ENCODE measurements around the gene HPGD.

- TF ChIP-seq, protein P1, sequence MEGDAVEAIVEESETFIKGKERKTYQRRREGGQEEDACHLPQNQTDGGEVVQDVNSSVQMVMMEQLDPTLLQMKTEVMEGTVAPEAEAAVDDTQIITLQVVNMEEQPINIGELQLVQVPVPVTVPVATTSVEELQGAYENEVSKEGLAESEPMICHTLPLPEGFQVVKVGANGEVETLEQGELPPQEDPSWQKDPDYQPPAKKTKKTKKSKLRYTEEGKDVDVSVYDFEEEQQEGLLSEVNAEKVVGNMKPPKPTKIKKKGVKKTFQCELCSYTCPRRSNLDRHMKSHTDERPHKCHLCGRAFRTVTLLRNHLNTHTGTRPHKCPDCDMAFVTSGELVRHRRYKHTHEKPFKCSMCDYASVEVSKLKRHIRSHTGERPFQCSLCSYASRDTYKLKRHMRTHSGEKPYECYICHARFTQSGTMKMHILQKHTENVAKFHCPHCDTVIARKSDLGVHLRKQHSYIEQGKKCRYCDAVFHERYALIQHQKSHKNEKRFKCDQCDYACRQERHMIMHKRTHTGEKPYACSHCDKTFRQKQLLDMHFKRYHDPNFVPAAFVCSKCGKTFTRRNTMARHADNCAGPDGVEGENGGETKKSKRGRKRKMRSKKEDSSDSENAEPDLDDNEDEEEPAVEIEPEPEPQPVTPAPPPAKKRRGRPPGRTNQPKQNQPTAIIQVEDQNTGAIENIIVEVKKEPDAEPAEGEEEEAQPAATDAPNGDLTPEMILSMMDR (IDR thresholded peaks at IDR 0.05), result no peak
- no peak for TF ChIP-seq POLR2A (IDR thresholded peaks at IDR 0.05)
These were observed 12.2 kb upstream of the HPGD start for GRCh38 chr4:174534461-174534860.

Data from tibial nerve (tissue), 3 donors.